Fibroblast of lung (primary cell): ENCODE data around the gene PEF1.

Experiments
- CTCF ChIP-seq, 2 donors: IDR thresholded peaks in 1 of 2; conservative IDR thresholded peaks in 1 of 2; 1 replicate in 1 of 2; 2 replicates in 1 of 2; pipeline ENCODE4 v1.5.1; 2011 to 2012; ENCODE audit warnings: low read length in 2 of 2, control low read depth in 1 of 2, inconsistent platforms in 1 of 2, low read depth in 1 of 2, mild to moderate bottlenecking in 1 of 2
- EZH2 ChIP-seq: IDR thresholded peaks from 2 replicates; pipeline ENCODE4 v1.5.1; 2012; ENCODE audit warnings: low read length, control low read depth, mild to moderate bottlenecking; ENCODE audit errors: missing control alignments

DNA sequence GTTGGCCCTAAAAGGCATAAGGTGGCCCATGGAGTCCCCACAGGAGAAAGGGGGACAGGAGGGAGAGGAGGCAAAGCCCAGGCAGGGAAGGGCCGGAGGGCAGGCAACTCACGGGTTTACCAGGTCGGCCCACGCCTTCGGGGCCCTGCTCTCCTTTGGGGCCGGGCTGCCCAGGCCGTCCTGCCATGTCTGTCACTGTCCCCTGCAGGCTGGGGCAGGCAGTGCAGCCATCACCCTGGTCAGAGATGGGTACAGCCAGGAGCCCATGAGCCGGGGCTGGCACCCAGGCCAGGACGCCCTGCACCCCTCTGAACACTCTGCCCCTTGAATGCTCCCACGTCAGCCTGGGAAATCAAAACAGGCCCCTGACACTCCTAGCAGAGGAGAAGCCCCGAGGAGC, 39.3 kb upstream of the PEF1 start:
- peak; percentile 15 to 25 for TF ChIP-seq CTCF (conservative IDR thresholded peaks at IDR 0.05 in 1 of 2, IDR thresholded peaks at IDR 0.05 in 1 of 2; ENCODE audit: low read depth in 1 of 2, low read length in 2 of 2)
- no peak for TF ChIP-seq EZH2
